Measurements from ENCODE around the gene GRID1.

The GRID1 gene

DNA sequence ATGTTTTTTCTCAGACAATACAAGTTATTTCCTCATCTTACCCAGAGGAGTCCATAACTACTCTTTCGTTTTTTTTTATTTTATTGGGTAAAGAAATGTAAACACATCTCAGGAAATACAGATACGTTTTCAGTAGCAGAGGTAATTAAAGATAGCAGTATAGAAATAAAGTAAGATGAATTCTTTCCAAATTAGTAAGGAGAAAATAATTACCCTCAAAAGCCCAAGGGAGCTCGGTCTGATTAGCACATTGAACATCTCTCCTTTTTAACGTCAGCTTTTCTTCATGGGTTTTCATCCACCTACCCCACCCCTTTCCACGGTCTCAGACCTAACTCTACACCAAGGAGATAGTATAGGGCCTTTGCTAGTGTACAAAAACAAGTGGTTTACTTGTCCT, 294.2 kb downstream of the GRID1 start:
- FAIRE-seq = no peak
- TF ChIP-seq, protein P1, sequence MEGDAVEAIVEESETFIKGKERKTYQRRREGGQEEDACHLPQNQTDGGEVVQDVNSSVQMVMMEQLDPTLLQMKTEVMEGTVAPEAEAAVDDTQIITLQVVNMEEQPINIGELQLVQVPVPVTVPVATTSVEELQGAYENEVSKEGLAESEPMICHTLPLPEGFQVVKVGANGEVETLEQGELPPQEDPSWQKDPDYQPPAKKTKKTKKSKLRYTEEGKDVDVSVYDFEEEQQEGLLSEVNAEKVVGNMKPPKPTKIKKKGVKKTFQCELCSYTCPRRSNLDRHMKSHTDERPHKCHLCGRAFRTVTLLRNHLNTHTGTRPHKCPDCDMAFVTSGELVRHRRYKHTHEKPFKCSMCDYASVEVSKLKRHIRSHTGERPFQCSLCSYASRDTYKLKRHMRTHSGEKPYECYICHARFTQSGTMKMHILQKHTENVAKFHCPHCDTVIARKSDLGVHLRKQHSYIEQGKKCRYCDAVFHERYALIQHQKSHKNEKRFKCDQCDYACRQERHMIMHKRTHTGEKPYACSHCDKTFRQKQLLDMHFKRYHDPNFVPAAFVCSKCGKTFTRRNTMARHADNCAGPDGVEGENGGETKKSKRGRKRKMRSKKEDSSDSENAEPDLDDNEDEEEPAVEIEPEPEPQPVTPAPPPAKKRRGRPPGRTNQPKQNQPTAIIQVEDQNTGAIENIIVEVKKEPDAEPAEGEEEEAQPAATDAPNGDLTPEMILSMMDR (IDR thresholded peaks at IDR 0.05; ENCODE audit: insufficient read depth, missing control alignments) = no peak
- no peak for DNase-seq (ENCODE audit: insufficient read length, low spot score)

DNA sequence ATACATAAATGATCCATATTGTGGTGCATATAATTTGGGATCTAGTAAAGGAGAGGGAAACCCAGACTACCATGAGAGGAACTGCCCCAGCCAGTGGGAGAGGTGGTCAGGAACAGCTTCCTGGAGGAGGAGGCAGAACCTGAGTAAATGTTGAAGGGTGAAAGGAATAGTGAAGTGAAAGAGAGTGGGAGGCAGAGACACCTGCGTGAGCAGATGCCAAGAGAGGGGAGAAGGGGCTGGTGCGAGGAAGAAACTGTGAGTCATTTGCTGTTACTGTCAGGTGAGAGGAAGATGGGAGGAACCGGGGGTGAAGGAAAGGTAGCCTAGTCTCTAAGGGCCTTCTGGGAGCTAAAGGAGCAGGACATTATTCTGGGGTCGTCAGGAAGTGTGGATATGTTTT, 294.8 kb downstream of the GRID1 start:
- TF ChIP-seq, protein P1 (IDR thresholded peaks at IDR 0.05; ENCODE audit: insufficient read depth, missing control alignments) = no peak
- FAIRE-seq (no peak), DNase-seq (ENCODE audit: insufficient read length, low spot score) (no peak)

DNA sequence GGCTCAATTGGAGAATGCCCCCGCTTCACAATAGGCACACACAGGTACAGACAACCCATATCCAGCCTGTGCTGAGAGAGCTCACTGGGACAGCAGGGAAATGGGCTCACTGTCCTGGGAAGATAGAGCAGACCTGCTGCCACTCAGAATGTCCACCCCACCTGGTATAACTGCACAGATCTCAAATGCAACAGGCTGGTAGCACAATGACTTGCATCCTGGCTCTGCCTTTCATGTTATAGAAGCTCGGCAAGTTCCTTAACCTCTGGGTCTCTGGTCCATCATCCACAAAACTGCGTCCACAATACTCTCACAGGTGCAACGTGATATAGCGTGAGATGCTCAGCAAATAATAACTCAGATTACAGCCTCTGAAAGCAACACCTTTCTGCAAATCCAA, 295.4 kb downstream of the GRID1 start:
- DNase-seq (ENCODE audit: insufficient read length, low spot score) (no peak), FAIRE-seq (no peak)
- TF ChIP-seq, protein P1 (IDR thresholded peaks at IDR 0.05; ENCODE audit: insufficient read depth, missing control alignments) = no peak

DNA sequence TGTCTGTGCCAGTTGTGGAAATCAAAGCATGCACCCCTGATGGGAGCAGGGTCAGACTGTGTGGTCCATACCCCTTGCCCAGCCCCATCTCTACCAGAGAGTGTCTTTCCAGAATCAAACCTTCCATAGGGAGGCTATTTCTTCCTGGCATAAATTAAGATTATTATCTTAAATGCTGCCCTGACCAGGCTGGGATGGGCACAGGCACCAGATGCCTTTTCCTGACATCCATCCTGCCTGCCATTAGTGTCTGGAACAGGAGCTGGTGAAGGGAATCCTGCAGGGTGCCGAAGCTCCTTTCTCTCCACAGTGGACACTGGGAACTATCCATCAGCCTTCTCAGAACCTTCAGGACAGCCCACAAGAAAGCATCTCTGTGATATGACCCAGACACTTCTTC, 296.3 kb downstream of the GRID1 start:
- TF ChIP-seq, protein P1 (IDR thresholded peaks at IDR 0.05; ENCODE audit: insufficient read depth, missing control alignments) = no peak
- FAIRE-seq = no peak
- DNase-seq (ENCODE audit: insufficient read length, low spot score) = no peak

DNA sequence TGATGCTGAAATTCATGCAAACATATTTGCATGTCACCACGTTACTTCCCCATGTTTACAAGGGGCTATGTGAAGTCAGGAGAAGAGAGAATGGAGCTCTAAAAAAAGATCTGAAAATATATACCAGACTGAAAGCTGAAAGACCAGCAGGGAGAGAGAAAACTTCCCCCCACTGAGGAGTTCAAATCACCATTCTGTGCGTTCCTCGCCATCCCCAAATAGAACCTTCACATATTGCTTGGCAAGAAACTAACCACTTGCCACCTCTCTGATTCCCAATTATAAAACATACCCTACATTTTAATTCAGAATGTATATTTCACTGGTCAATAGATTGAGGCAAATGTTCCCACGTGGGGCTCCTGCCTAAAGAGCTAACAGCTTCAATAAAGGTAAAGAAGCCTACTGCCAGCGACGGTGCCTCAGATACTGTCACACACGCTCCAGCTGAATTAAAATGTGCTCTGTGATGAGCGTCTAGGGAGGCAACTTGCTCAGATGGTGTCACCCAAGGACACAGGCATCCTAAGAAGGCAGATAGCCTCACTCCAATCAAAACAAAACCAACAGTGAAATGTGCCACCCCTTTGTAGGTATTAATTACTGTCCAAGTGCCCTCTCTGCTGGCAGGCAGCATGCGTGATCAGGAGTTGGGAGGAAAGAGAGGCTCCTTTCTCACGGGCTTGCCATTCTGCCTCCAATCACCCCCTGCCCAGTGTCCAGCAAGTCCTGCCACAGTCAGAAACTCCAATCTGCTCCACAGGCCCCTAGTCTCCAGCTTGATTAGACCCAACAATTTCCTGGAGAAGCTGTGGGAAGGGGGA, 298.2 kb downstream of the GRID1 start:
- no peak for FAIRE-seq
- no peak for DNase-seq (ENCODE audit: insufficient read length, low spot score)
- TF ChIP-seq, protein P1 (IDR thresholded peaks at IDR 0.05; ENCODE audit: insufficient read depth, missing control alignments) = peak; percentile 12

DNA sequence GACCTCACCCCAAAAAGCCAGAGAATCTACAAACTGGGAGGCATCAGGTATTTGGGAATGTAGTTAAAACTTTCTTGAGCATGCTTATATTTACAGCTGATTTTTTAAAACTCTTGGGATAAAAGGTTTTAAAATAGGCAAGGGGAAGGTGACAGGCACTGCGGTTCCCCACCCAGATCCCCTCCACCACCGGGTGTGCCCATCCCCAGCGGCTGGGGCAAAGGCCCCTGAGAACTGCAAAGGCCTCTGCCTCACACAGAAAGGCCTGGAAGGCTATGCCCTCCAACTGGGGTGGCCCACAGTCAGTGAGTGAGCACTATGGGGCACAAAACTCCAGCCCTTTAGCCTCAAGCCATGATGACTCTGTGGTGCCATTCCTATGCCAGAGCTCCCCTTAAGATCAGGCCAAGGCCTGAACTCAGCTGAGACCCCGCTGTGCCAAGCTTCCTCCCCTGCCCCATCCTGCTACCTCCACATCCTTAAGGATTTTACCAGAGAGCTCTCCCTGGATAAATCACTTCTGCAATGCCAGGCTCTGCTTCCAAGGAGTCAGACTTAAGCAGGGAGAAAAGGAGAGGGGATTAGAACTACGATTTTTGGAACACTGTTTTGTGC, 299.1 kb downstream of the GRID1 start:
- DNase-seq (ENCODE audit: insufficient read length, low spot score) = no peak
- TF ChIP-seq, protein P1 (IDR thresholded peaks at IDR 0.05; ENCODE audit: insufficient read depth, missing control alignments) = no peak
- no peak for FAIRE-seq

DNA sequence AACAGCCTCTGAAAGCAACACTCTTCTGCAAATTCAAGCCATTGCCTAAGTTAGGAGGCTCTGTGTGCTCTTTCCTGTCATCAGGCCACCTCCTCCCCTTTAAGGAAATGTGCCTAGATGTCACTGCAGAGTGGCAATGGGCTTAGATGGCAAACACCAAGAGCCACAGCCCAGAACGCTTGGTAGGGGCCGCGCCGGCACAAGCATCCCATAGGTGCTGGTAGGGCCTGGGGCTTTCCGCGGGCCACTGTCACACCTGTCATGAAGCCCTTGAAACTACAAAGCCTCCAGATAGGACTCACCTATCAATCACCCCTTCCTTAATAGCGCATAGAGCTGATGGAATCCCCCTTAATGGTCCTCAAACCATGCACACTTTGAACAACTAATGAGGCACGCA, 299.9 kb downstream of the GRID1 start:
- no peak for FAIRE-seq
- TF ChIP-seq, protein P1 (IDR thresholded peaks at IDR 0.05; ENCODE audit: insufficient read depth, missing control alignments) = no peak
- DNase-seq (ENCODE audit: insufficient read length, low spot score) = no peak
